ENCODE data around the gene TBX21. TPM values are rescaled to one million over a fixed set of nuclear protein-coding genes. Genes with fewer than 3 reads are reported as not detected.

The TBX21 gene
- polyA plus RNA-seq, 3 donors = 0.05 to 0.16 (median 0.13) TPM

DNA sequence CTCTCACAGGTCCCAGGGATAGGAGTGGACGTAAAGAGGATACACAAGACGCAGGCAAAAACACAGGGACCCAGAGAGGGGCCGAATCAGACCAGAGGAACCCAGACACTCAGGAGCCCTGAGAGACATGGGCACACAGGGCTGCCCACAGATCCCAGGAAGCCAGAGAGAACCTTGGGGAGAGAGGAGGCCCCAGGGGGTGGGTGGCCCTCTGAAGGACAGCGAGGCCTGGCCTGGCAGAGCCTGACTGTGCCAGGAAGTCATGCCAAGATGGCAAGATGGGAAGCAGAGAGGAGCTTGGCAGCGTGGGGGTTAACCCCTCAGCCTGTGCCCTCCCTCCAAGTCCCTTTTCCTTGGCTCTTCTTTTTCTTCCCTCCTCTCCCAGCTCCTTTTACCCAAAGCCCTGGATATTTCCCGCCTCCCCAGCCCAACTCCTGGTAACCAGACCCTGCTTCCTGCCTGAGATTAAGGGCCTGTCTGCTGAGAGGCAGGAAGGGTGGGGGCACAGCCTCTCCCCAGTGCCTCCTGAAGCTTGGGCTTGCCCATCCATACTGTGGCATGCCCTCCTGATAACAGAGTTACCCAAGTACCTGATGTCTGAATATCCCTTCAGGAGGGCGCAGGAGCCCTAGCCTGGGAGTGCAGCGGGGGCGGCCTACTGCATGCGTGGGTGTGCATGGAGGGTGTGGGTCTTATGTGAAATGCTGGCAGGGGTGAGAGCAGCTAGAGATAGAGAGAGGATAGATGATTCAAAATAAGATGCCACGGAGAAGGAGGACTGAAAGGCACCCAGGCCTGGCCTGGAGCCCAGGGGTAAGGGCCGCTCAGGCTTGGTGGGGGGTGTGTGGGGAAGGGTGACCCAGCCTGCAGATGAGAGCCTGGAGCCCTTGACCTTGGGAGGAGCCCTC lies 6.0 kb upstream of the TBX21 start:
- no peaks in the 10 kb centered on the region for H3K36me3 ChIP-seq (replicated peaks in 1 of 2; ENCODE audit: control insufficient read depth in 1 of 2, insufficient read depth in 2 of 2, low read length in 2 of 2)
- H3K9ac ChIP-seq (ENCODE audit: insufficient read depth, low read length, poor library complexity, severe bottlenecking) = no peak overlapping the region
- Mint-ChIP-seq H3K4me1 (no peaks in the 10 kb centered on the region), H3K9me3 (peaks cover 0 to 2% (median 0%) of the 10 kb centered on the region in 7 donors), H3K4me3 (no peak overlapping the region), H3K36me3 (no peaks in the 10 kb centered on the region), H3K27me3 (ENCODE audit: low read depth in 3 of 3) (peaks cover 37 to 61% (median 39%) of the 10 kb centered on the region in 3 donors), H3K27ac (peak overlapping the region in 1 of 7 donors; percentile 10)
- 95% methylated on average over 10 of the region's 12 CpGs for WGBS (ENCODE audit: insufficient coverage)
- H3K9me3 ChIP-seq (replicated peaks in 1 of 2; ENCODE audit: control insufficient read depth in 1 of 2, insufficient read depth in 1 of 2, low read length in 2 of 2) = no peaks in the 10 kb centered on the region
- H3K4me3 ChIP-seq (replicated peaks in 1 of 3; ENCODE audit: low read depth in 2 of 3, low read length in 3 of 3) = no peak overlapping the region
- H2AFZ ChIP-seq (ENCODE audit: insufficient read depth, low read depth, low read length, poor library complexity, severe bottlenecking) = no peak overlapping the region
- DNase-seq = no peak
- no peak overlapping the region for H3K27ac ChIP-seq (ENCODE audit: low read depth in 1 of 2, low read length in 2 of 2)
- H3K27me3 ChIP-seq (ENCODE audit: control insufficient read depth in 2 of 2, insufficient read depth in 2 of 2, low read length in 2 of 2) = peaks cover 6 to 32% of the 10 kb centered on the region in 2 donors
- no peaks in the 10 kb centered on the region for H3K79me2 ChIP-seq (ENCODE audit: insufficient read depth, low read length)
- intact Hi-C loops (cut with micrococcal nuclease) = no loop called here
- no peak overlapping the region for H3K4me2 ChIP-seq (replicated peaks; ENCODE audit: extremely low read depth, low read length, poor library complexity, severe bottlenecking)
- no peaks in the 10 kb centered on the region for H4K20me1 ChIP-seq (ENCODE audit: insufficient read depth, low read length)
- TF ChIP-seq CTCF (IDR thresholded peaks at IDR 0.05) = no peak
- H3K4me1 ChIP-seq (ENCODE audit: control insufficient read depth in 1 of 2, insufficient read depth in 2 of 2, low read length in 2 of 2) = no peaks in the 10 kb centered on the region

DNA sequence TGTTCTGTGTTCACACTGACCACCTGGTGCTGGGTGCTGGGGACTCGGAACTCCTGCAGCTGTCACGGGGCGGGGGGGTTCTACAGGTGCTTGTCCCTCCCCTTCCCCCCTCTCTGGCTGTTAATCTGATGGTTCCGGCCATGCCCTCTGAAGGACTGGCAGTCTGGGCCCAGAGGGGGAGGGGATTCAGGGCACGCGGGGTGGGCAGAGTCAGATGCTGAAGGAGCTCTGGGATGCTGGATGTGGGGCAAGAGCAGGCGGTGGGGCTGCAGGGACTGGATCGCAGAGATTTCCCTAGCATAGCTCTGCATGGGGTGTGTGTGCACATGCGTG lies 5.4 kb upstream of the TBX21 start:
- Mint-ChIP-seq H3K27ac (no peak overlapping the region), H3K27me3 (ENCODE audit: low read depth in 3 of 3) (peaks cover 37 to 62% (median 40%) of the 10 kb centered on the region in 3 donors), H3K36me3 (no peaks in the 10 kb centered on the region), H3K4me1 (peaks cover 2% of the 10 kb centered on the region), H3K4me3 (no peak overlapping the region), H3K9me3 (peaks cover 0 to 5% (median 0%) of the 10 kb centered on the region in 7 donors)
- Histone ChIP-seq H3K4me2 (replicated peaks; ENCODE audit: extremely low read depth, low read length, poor library complexity, severe bottlenecking) (no peak overlapping the region), H3K27ac (ENCODE audit: low read depth in 1 of 2, low read length in 2 of 2) (no peak overlapping the region), H3K27me3 (ENCODE audit: control insufficient read depth in 2 of 2, insufficient read depth in 2 of 2, low read length in 2 of 2) (peaks cover 10 to 33% of the 10 kb centered on the region in 2 donors), H2AFZ (ENCODE audit: insufficient read depth, low read depth, low read length, poor library complexity, severe bottlenecking) (no peak overlapping the region), H3K9me3 (replicated peaks in 1 of 2; ENCODE audit: control insufficient read depth in 1 of 2, insufficient read depth in 1 of 2, low read length in 2 of 2) (no peaks in the 10 kb centered on the region), H3K36me3 (replicated peaks in 1 of 2; ENCODE audit: control insufficient read depth in 1 of 2, insufficient read depth in 2 of 2, low read length in 2 of 2) (no peaks in the 10 kb centered on the region), H3K4me1 (ENCODE audit: control insufficient read depth in 1 of 2, insufficient read depth in 2 of 2, low read length in 2 of 2) (no peaks in the 10 kb centered on the region), H3K79me2 (ENCODE audit: insufficient read depth, low read length) (no peaks in the 10 kb centered on the region), H3K9ac (ENCODE audit: insufficient read depth, low read length, poor library complexity, severe bottlenecking) (no peak overlapping the region), H3K4me3 (replicated peaks in 1 of 3; ENCODE audit: low read depth in 2 of 3, low read length in 3 of 3) (no peak overlapping the region), H4K20me1 (ENCODE audit: insufficient read depth, low read length) (no peaks in the 10 kb centered on the region)
- 93% methylated on average over 5 of the region's 9 CpGs for WGBS (ENCODE audit: insufficient coverage)
- TF ChIP-seq CTCF (IDR thresholded peaks at IDR 0.05) = no peak
- no peak for DNase-seq
- intact Hi-C loops (cut with micrococcal nuclease) = no loop called here

Data from CD14-positive monocyte (primary cell).